SK-N-SH treated with all-trans-retinoic acid at 6 μM for 48 hours (cell line): ENCODE measurements around the gene KRTAP5-8.

Source experiments
- CSDC2 ChIP-seq: fragments of 250-450 bp; sonication (Bioruptor Pico); IDR thresholded peaks from 2 replicates; pipeline ENCODE4 v1.5.0; 2020; ENCODE audit warnings: mild to moderate bottlenecking, moderate library complexity
- ZNF8 ChIP-seq: fragments of 450-650 bp; formaldehyde crosslinking; IDR thresholded peaks from 2 replicates; pipeline ENCODE4 v1.5.0; 2020; ENCODE audit warnings: mild to moderate bottlenecking, moderate library complexity

DNA sequence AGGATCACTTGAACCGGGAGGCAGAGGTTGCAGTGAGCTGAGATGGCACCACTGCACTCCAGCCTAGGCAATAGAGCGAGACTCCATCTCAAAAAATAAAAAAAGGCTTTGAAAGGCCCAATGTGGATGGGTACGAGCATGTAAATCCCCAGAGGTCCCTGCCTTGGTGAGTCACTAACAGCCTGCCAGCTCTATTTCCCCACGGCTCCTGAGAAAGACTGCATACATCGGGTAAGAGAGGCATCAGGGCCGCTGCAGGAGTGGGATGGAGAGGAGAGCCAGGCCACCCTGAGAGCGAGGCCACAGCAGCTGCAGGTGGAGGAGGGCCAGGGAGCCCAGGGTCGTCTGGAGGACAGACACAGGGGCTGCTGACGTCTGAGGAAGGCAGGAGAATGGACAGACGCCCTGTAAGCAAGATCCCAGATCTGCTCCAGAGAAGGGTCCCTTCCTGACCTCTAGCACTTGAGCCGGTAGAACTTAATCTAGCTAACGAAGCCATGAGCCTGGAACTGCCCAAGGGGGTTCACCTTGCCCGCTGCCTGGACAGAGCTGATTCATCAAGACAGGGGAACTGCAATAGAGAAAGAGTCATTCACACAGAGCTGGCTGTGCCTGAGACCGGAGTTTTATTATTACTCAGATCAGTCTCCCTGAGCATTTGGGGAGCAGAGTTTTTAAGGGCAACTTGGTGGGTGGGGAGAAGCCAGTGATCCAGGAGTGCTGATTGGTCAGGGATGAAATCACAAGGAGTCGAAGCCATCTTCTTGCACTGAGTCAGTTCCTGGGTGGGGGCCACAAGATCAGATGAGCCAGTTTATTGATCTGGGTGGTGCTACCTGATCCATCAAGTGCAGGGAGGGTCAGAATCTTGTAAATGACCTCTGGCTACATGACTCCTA lies 5.3 kb downstream of the KRTAP5-8 start:
- TF ChIP-seq CSDC2 (CRISPR knock-in tag) = no peak
- TF ChIP-seq ZNF8 = no peak
